Measurements from ENCODE around the gene DLG2.

GRCh38 chr11:83542861-83543260, 2084.3 kb downstream of the DLG2 start:
- TF ChIP-seq REST (IDR thresholded peaks at IDR 0.05; ENCODE audit: insufficient read depth in 1 of 2, low read depth in 2 of 2, low read length in 2 of 2) (no peak), POLR2AphosphoS5 (IDR thresholded peaks at IDR 0.05; ENCODE audit: low read depth, low read length) (no peak), TAF1 (IDR thresholded peaks at IDR 0.05; ENCODE audit: borderline replicate concordance, insufficient read depth, low read length) (no peak)
